Activated CD4-positive, alpha-beta T cell treated with anti-CD3 and anti-CD28 coated beads for 24 hours (primary cell): ENCODE results near the gene PIH1D2.
"Not testable (repeated sequence)": the region's sequence is repeated elsewhere in the genome, so short reads cannot be mapped to it uniquely, and the experiment has no call there.

ENCODE experiments used
- DNase-seq, 2 donors: peaks; one replicate each; pipeline ENCODE4 v3.0.0-alpha.2; 2020; ENCODE audit warnings: low read depth in 2 of 2

Gene PIH1D2, protein sequence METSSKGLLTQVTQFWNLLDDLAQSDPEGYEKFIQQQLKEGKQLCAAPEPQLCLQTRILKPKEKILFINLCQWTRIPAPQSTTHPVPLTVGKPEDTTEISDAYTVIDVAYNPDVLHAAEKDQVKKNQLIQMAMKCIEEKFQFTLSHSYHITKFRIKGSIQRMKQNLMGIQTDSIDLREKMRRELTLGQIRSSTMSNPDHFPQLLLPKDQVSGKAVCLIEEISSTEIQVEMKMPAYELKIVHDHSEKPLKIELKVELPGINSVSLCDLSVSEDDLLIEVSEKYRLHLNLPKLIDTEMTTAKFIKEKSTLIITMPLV

DNA sequence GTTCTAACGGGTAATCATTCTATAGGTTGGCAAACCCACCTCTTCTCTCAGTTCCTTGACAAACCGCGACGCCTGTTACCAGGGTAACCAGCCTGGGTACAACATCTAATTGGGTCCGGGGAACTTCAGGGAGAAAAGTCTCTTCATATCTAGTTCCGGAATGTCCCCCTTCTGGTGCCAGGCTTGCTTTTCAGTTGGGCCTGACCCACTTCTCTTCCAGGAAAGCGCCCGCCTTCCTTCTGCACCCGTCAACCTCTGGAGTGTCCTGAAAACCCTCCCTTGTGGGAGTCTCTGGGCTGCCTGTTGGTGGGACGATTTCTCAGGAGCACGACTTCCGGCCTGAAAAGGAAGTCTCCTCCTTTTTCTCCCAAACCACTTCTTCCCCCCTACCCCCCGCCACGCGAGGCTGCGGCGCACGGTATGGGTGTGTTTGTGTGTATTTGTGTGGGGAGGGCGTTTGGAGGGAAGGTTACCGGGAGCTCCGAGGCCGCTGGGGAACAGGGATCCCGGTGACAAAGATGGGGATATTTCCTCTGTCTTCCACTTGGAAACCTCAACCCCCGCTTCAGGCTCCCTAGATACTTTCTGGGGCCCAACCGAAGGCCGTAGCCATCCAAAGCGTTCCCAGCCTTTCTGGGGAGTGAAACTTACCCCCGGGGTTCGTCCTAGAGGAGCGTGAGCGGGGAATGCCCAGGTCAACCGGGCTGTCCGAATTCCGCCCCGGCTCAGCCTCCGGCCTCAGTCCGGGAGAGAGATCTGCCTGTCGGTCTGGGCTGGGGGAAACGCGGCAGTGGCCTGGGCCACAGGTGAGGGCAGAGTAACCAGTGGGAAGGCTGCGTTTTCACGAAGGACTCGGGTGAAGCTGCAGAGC, at the start of gene PIH1D2, which contains the start of gene NKAPD1:
Gene PIH1D2, minus strand, starts transcription at position 77 of the 871 bp plus-strand sequence. CDS start 843 bp downstream, outside the sequence.
Gene NKAPD1, plus strand, starts transcription at position 359 of the 871 bp plus-strand sequence. CDS start 1,276 bp downstream, outside the sequence.
- DNase-seq: peak; percentile 58 to 62

DNA sequence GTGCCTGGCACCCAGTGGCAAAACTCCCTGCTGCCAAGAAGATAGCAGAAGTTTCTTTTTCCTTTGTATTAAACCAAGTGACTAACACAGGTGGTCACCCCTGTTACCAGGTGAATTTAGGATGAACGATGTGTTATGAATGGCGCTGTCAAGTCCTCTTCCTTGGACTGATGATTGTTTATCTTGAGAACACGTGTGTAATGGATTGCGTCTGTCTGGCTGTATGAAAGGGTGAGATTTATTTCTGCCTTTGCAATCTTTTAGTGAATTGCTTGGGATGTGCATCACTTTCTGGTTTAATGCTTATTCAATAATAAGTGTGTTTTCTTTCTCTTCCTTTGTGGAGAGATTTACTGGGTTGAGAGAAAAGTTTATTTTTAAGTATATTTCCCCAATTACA, 49.3 kb upstream of the PIH1D2 start:
- DNase-seq: no peak

DNA sequence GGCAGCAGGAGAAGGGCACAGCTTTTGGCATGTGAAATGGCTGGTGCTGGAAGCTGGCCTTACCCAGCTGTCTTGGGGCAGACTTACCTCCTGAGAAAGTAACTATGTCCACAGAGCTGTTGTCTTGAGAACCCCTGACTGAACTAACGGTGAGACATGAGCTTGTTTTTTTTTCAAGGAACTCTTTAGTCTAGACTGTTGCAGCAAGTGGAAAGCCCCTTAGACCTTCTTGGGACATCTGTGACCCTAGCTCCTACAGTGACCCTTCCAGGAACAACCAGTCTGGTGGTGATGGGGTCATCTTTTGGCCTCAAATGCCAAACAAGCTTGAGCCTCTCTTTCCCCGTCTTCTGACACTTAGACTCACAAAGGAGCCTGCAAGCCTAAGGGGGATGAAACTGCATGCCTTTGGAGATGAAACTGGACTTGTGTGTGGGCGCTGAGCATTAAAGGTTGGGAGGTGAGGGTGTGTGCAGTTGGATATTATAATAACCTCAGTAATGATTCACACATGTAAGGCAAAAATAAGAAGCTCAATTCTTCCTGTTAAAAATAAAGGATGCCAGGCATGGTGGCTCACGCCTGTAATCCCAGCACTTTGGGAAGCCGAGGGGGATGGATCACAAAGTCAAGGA, 48.3 kb upstream of the PIH1D2 start:
- DNase-seq: no peak

DNA sequence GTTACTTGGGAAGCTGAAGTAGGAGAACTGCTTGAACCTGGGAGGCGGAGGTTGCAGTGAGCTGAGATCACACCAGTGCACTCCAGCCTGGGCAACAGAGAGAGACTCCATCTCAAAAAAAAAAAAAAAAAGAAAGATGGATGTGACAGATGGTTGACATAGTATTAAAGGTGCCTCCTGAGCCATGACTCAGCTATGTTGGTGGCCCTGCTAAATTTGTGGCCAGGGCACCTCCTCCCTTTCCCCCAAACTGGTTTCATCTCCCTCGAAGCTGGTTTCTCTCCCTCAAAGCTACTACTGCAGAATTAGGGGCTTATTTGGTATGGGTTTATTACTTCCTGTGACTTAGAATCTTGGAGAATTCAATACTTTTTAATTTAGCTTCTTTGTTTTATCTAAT, 44.4 kb upstream of the PIH1D2 start:
- no peak for DNase-seq

DNA sequence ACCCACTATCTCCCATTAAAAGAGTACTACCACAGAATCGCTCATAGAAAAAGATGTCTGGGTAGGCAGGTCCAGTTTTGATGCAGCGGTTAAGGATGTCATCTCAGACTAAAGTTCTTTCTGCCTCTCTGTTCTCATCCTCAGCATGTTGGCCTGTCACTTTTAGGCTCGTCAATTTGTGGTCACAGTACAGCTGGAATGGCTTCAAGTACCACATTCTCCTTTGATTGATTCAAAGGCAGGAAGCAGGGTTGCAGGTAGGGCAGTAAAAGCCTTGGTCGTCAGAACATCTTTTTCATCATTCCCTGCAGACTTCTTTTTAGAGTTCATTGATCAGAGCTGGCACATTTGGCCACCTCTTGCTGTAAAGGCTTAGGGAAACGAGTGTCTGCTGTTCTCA, 41.6 kb upstream of the PIH1D2 start:
- no peak for DNase-seq

DNA sequence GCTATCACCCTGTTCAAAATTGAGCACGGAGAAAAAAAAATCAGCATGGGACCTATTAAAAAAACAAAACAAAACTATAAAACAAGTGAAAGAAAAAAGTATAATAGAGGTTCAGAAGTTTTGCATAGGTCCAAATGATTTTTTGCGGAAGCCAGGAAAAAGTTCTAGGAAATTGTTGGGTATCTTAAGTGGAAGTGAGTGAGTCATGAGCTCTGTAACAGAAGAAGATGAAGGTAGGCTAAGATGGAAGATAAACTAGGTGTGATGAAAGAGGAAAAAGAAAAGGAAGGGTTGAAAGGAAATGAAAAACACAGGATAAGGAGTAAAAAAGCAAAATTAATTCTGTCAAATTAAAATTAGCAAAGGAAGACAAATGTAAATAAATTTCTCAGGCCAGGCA, 40.6 kb upstream of the PIH1D2 start:
- DNase-seq: no peak

DNA sequence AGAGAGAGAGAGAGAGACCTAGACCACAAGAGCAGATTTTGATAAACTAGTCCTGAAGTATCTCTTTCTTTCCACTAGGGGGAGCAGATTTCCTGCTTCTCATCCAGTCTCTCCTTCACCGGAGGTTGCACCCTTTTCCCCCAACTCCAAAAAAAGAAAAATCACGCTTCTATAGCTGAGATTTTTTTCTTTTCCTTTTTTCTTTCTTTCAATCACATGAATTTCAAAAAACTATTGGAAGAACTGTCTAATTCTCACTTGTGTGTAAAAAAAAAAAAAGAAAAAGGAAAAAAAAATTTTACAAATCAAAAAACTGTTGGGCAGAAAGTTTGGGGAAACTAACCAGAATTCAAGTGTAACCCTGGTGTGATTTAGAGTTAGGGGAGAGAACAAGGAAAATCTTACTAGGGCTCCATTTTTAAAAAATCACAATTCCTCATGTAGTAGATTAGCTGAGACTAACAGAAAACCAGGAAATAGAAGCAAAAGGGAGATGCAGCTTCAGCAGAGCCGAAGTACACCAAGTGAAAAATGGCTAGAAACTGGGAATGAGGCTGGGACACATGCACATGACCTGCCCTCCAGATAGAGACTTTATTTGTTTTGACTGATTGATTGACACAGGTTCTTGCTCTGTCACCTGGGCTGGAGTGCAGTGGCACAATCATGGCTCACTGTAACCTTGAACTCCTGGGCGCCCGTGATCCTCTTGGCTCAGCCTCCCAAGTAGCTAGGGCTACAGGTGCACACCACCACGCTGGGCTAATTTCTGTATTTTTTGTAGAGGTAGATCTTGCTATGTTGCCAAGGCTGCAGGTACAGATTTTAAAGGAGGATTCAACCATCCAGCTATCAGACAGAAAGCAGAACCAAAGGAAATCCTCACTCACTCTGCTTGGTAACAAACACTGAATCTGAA, 40.0 kb upstream of the PIH1D2 start:
- DNase-seq: no peak

DNA sequence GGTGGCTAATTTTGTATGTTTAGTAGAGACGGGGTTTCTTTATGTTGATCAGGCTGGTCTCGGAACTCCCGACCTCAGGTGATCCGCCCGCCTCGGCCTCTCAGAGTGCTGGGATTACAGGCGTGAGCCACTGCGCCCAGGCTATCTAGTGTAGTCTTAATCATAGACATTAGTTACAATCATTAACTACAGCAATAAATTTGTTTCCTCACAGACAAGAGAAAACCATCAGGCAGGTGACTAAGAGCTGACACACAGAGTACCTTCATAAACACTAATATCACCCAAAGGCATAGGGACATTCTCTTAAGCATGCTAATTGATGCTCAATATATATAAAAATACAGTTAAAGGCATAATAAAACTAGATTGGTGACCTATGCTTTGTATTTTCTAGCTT, 32.3 kb upstream of the PIH1D2 start:
- no peak for DNase-seq

DNA sequence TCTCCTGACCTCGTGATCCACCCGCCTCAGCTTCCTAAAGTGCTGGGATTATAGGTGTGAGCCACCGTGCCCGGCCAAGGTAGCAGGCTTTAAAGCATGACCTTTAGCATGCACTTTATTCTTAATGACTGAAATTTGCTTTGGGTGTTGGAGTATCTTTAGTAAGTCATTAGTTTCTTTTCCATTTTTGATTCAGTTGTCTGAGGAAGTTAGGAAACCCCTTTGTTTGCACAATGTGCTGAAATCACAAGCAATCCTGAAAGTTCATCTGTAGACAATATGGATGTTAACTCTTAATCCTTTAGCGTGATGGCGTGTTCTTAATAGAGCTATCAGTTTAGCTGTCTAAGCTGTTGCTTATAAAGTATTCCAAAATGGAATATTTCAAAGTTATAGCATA, 29.6 kb upstream of the PIH1D2 start:
- no peak for DNase-seq

DNA sequence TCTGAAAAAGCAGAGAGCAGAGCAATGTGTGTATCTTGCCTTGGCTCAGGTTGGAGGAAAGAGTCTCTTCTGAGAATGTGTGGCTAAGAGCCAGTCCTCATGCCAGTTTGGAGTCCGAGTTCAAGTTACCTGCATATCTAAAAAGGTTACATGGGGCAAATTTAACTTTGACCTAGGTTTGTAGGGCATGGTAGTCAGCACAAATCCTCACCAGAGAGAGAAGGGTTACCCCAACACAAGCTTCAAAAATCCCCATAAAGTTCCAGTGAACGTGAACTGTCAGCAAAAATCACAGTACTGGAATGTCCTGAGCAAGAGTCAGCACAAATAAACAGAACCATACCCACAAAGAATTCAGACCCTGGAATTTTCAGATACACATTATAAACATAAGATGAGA, 26.6 kb upstream of the PIH1D2 start:
- DNase-seq: no peak

DNA sequence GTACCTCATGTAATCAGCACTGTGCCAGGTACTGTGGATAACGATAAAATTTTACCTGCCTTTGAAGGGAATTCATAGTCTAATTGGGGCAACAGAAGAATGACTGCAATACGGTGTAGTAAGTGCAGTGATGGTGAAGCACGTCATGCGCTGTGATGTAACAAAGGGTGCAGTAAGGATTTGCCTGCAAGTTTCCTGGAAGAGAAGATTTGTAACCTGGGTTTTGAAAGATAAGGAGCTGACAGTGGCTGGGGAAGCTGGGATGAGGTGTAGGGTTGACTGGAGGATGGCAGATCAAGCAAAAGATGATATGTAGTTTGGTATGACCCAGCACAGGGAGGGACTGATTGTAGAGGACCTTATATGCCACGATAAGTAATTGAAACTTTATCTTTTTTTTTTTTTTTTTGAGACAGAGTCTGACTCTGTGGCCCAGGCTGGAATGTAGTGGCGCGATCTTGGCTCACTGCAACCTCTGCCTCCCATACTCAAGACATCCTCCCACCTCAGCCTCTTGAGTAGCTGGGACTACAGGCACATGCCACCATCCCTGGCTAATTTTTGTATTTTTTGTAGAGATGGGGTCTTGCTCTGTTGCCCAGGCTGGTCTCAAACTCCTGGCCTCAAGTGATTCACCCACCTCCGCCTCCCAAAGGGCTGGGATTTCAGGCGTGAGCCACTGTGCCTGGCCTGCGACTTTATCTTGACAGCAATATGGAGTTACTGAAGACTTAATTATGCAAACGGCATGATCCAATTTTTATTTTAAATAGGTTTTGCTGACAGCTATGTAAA, 24.1 kb upstream of the PIH1D2 start:
- no peak for DNase-seq

DNA sequence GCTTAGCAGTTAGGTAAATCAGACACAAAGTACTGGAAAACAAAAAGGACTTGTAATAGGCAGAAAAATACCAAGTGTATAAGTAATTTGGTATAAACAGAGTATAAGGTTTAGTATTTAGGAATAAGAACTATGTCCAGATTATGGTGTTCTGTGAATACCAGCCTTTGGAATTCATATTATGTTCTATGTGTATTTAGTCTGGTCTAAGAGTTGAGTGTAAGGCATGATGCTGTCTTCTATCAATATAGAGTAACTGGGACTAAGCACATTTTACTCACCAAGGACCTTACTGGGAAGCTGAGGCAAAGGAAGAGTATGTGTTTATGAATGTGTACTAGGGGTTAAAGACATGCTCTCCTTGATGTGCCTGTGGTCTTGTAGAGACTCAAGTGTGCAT, 22.4 kb upstream of the PIH1D2 start:
- no peak for DNase-seq

DNA sequence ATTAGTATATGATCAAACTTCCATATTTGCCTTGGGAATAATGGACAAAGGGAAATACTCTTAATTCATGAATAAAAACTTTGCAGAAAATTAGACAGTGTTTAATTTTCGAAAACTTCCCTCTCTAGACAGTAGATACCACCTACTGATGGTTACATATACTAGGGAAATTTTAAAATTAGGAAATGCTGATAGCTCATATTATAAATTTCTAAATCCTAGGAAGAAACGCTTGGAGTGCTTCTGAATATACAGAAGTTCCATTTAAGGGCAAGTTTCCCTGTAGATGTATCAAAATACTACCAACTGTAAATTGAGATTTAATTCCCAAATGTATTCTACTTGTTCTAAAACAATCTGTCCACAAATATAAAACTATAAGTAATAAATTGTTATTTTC, 21.5 kb upstream of the PIH1D2 start:
- DNase-seq: not testable (repeated sequence)

DNA sequence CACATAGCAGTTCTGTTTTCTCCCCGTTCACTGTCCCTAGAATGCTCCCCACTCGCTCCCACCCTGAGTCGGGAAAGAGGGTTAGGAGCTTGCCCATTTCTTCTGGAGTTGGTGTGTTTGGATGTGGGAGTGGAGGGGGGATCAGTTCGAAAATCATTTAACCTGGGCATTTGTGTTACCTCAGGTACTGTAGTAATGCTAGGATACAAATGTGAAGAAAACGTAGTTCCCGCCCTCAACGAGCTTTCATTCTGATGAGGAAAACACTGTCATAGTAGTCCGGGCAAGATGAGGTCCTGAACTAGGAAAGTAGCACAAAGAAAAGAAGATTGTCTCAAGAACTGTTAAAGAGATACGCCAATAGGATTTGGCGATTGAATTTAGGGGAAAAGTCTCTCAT, 13.4 kb upstream of the PIH1D2 start:
- no peak for DNase-seq

DNA sequence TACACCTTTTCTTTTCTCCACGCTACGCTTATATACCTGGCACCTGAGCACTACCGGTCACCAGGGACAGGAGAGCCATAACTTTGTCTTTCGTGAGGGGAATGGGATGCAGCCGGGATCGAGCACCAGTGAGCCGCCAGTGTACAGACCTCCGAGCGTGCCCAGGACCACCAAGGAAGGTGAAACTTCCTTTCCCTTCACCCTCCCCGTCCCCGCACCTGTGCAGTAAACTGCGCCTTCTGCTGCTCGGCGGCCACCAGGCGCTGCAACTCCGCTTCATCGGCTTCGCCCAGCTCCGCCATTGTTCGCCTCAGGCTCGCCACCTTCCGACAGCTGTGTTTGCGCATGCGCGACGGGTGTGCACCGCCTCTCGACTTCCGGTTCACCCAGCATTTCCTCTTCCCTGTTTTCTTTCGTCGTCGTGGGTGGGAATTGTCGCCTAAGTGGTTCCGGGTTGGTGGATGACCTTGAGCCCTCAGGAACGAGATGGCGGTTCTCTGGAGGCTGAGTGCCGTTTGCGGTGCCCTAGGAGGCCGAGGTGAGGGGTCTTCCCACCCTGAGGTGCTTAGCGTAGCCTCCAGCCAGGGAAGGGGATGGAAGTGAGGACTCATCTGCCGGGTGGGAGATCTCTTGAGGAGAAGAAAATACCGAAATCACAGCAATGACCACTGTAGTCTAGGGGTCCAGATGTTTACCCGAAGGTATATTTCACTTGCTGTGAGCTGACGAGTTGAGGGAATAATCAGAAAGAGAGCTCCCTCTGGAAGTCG, 12.8 kb upstream of the PIH1D2 start, which contains the start of the genes SDHD and TIMM8B:
Gene SDHD, plus strand, starts transcription at position 452 of the 770 bp plus-strand sequence. Its CDS starts 35 bp downstream, at position 487.
Gene TIMM8B, minus strand, starts transcription at position 335 of the 770 bp plus-strand sequence. Its CDS starts 33 bp downstream, at position 302.
- peak; percentile 90 to 92 for DNase-seq

DNA sequence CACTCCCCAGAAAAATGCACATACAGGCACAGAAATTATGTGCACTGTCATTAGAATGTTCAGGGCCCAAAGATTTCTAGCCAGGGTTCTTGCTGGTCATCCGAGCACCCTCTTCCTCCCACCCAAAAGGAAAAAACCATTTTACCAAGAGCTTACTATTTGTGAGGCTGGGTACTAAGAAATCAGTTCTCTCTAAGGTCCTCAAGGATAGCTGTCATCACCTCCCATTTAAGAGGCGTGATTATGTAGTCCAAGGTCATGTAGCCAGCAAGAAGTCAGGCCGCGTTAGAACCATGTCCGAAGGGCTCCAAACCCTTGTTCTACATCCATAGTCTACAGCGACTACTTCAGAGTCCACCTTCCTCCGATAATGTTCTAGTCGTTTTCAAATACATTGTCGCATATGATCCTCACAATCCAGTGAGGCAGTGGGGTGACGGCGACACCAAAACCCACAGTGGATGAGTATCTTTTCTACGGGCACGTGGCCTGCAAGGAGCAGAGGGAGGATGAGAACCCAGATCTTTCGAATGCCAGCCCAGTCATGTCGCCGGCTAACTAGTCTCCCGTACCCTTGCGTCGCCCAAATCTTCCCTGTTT, 12.1 kb upstream of the PIH1D2 start:
- peak; percentile 22 to 24 for DNase-seq

DNA sequence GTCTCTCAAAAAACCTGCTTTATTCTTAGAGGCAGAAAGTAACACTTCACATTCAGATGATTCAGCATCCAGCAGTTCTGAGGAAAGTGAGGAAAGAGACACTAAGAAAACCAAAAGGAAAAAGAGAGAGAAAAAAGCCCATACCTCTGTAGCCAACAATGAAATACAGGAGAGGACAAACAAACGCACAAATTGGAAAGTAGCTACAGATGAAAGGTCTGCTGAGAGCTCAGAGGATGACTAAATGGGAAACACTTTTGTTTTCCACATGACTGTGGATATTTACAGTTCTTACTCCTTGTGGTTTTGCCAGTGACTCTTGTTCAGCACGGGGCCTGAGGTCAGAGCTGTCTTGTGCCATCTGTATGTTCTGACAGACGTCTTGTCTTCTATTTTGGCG, 8.9 kb upstream of the PIH1D2 start:
- DNase-seq: no peak

DNA sequence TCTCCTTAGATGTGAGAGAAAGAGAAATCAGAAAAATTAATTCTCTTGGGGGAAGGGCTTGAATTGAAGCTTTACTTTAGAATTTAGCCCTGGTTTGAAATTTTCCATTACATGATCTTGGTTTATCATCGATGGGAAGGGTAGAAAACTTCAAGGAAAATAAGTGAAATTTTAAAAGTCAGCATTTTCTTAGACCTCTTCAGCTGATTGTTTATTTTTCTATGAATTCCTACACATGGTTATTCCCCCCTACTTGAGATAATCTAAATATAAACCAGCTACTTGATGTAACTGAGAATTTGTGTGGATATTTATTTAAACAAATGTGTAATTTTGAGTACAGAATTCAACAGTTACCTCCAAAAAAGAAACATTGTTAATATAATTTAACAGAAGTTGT, 10.9 kb downstream of the PIH1D2 start:
- DNase-seq: no peak

DNA sequence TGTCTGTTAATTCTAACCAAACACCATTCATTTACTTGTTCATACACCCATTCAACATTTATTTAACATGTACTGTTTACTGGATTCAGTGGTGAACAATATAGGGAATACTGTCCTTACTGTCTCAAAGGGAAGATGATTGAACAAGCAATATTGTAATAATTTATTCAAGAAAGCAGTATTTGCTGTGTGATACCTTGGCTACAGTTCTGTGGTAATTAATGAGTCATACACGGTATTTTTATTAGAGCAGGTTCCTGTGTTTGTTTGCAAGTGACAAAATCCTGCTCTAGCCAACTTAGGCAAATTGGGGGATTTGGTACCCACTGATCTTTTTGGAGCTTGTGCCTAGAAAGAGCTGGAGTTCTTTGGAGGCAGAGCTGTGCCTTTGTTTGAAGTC, 15.7 kb downstream of the PIH1D2 start:
- no peak for DNase-seq
